Putamen (tissue), 1 donor: Measurements from ENCODE around the gene NMNAT2.

ENCODE experiments used
- DNase-seq: peaks from one replicate; pipeline ENCODE4 v3.0.0-alpha.2; 2016; ENCODE audit warnings: low spot score

Gene NMNAT2

DNA sequence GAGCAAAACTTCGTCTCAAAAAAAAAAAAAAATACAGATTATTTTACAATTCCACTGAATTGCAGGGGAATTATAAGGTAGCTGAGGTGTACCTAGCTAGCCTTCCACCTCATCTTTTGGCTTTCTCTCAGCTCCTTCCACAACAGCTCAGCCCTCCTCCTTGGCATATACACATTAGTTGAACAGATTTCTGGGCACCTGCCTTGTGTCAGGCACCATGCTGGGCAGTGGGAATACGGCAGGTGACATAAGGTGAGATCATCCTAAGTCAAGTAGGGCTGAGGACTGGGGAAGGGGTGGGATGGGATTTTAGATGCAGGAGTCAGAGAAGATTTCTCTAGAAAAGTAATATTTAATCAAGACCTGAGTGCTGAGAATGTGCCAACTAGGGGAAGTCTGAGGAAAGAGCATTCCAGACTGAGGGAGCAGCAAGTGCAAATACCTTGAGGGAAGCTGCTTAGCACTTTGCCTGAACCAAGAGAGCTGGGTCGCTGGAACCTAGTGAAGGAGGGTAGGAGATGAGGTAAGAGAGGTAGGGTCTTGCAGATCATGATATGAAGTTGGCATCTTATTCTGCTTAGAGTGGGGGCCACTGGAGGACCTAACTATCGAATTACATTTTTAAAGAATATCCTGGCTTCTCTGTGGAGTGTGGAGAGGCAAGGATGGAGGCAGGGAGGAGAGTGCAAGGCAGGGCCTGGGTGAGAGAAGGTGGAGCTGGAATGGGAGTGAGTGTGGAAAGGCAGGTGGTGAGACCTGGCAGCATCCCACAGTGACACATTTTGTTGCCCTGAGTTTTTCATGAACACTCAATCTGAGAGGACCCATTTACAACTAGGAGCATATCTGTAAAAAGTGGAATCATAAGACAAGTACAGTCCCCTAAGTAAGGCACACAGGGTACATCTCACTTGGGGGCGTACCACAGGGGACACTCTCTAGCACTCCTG lies 203.9 kb downstream of the NMNAT2 start:
- DNase-seq: no peak

DNA sequence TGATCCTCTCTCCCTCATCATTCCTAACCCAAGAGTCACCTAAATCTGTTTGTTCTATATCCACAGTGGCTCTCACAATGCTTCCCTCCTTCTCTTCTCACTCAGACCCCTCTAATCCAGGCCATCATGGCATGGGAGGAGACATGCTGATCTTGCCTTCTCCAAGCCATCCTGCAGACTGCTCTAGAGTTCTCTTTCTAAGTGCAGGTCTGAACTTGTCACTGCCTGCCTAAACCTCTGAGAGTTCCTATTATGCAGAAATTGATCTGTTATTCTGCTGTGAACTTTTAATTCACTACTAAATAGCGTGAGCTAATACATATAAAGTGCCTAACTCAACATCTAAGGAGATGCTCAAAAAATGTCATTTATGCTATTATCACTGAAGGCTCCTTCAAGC lies 205.3 kb downstream of the NMNAT2 start:
- DNase-seq: no peak

DNA sequence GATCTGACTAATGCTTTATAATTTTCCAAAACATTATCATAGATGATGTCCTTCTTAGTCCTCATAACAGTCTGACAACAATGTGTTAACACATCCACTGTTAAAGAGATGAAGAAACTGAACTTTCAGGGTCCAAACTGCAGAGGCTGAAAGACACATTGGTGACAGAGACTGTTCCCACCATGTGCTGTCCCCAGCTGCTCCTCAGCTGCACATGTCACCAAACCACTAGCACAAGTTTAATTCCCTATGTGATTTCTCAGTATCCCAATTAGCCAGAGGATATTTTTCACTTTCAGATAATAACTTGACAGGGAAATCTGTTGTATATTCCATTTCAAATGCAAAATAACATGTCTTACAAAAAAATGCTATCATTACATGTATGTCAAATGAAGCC lies 207.5 kb downstream of the NMNAT2 start:
- DNase-seq: no peak

DNA sequence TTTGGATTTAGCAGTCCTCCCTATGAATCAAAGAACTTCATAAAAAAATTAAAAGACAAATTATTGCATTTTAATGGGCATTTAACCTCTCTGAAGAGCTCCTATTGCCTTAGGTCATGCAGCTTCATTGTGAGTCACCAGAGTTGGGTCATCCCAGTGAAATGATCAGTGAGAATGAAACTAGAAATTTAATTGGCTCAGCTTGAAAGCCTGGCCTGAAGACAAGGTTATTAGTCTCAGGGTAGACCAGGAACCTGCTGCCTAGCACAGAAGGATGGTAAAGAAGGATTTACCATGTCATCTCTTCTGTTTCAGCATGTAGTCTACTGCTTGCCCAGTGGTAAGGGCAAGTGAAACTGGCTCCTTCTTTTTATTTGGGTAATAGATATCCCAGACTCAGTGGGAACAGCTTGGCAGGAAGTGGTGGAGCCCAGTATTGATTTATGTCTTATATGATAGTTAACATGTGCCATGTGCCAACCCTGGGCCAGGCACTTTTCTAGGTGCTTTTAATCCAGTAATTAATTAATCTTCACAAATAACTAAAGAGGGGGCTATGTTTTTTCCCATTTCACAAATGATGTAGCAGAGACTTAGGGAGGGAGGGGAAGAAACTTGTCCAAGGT lies 208.5 kb downstream of the NMNAT2 start:
- no peak for DNase-seq

DNA sequence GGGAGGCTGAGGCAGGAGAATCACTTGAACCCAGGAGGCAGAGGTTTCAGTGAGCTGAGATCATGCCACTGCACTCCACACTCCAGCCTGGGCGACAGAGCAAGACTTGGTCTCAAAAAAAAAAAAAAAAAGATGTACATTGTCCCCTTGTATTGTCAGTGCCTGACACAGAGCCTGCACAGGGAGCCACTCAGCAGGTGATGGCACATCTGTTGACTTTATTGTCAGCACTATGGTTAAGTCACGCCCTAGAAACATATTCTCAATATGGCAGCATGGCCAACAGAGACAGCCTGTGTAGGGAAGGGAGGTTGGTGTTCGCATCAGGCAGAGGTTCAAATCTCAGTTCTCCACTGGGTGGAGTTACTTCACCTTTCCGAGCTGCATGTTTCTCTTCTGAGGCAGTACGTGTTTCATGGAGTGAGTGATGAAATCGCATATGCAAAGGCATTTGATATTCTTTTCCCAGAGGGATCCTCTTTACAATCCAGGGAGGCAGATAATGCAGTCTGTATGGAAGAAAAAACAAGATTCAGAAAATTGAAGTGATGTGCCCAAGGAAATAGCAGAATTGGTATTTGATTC lies 211.6 kb downstream of the NMNAT2 start:
- no peak for DNase-seq

DNA sequence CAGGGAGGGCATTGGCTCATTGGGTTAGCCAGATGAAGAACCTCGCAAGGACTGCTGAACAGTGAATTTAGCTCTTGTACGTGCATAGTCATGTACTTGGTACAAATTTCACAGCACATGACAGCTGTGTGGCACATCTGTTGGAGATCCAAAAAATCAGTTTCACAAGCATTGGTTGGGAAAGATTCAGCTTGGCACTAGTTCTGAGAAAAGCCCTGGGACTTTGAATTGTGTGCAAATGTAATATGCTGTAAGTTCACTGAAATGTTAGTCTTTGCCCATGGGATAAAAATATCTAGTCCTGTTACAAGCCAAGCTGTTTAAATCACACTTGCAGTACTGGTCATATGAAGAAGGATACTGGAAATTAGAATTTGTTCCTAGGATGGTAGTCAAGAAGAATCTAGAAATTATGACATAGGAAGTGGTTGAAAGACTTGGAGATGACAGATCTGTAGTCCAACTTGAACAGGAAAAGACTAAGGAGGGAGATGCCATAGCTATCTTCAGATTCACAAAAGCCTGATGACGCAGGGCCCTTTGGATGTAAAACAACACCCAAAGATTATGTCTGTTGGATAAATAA lies 212.9 kb downstream of the NMNAT2 start:
- no peak for DNase-seq

DNA sequence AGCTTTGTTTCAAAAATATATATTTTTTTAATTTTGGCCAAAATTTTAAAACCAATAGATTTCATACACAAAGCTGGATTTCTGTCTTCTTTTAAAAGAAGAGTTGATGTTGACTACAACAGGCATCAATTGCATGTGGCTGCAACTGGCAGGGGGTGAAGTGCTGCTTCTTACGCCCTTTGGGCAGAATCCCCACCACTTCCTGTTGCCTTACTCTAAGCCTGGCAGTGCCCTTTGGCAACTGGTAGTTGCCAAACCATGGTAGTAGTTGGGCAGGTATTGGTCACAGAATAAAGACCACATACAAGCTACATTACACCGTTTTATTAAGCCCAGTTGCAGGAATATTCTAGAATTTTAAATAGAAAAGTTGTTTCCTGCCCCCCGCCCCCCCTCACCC lies 215.1 kb downstream of the NMNAT2 start:
- DNase-seq: no peak

DNA sequence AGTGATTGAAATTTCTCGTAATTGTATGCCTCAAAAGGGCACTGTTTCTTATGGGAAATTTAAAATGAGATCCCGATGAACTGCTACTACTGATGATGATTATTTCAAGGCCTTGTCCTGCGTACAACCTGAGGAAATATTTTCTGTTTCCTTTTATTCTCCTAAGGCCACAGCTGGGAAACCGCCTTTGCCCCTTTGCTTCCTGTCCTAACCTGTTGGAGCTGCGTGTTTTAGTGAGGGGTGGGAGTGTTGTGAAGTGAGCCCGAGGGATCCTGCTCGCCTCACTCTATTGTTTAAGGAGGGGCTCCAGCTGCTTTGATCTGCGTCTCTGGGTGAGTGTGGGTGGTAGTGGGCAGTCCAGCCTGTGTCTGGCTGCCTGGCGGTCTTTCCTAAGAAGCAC lies 217.7 kb downstream of the NMNAT2 start:
- no peak for DNase-seq

DNA sequence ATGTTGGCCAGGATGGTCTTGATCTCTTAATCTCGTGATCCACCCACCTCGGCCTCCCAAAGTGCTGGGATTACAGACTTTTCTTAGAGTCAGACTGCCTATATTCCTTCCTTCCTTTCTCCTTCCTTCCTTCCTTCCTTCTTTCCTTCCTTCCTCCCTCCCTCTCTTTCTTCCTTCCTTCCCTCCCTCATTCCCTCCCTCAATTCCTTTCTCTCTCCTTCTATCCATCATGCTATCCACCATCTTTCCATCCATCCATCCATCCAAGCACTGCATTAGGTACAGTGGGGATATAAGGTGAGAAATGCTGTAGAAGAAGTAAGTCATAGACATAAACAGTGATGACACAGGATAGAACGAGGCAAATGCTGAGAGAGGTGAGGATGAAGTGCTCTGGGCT lies 218.9 kb downstream of the NMNAT2 start:
- no peak for DNase-seq

DNA sequence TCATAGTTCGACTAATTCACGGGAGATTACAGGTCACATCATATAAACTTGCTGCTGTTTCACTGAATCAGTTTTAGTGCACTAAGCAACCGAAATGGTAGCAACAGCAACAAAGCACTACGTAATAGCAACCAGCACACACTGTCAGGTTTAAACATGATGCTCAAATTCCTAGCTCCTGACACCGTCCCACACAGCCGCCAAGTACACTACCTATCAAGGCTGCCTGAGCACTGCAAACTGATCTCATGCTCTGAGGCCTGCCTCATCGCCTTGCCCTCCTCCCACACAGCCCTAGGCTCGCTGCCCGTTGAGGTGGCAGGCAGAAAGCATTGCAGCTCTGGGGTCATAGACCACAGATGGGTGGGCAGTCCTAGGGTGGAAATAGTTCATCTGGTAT lies 219.7 kb downstream of the NMNAT2 start:
- no peak for DNase-seq
